Superior temporal gyrus (tissue), 1 donor: ENCODE data around the gene B4GALT1.
A peak's percentile ranks its signal among the peaks of the same experiment; 100 is the strongest.
"Not testable (repeated sequence)": the region's sequence is repeated elsewhere in the genome, so short reads cannot be mapped to it uniquely, and the experiment has no call there.

ENCODE experiments used
- DNase-seq: peaks from one replicate; pipeline ENCODE4 v3.0.0-alpha.2; 2016; ENCODE audit errors: extremely low spot score

The B4GALT1 gene

DNA sequence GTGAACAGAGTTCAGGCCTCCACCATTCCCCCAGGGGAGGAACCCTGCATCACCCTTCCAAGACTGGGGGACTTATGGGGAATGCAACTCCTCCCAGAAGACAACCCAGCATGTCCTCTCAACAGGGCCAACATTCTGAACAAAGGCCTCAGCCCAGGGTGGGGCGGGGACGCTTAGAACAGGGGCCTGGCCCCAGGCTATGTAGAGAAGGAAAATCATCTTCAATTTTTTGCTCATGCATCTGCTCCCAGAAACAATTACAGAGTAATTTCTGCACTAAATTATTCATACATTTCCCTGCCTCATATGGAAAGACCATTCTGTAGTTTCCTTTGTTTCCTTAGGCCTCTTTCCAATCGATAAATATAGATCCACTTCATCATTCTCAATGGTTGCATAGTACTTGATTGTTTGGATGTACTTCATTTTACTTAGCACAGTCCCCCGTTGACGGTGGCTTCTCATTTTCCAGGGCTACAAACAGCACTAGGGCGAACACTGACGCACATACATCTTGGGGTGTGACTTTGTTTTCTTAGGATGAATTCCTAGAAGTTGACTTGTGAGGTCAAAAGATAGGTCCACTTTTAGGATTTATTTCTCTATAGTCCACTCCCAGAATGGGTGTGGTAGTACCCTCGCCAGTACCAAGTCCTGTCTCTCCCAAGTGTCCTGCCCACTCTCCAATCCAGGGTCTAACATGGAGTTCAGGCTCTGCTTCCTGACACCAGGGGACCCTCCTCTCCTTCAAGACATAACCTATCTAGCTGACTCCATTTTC is 63.4 kb downstream of the B4GALT1 start:
- DNase-seq: no peak

DNA sequence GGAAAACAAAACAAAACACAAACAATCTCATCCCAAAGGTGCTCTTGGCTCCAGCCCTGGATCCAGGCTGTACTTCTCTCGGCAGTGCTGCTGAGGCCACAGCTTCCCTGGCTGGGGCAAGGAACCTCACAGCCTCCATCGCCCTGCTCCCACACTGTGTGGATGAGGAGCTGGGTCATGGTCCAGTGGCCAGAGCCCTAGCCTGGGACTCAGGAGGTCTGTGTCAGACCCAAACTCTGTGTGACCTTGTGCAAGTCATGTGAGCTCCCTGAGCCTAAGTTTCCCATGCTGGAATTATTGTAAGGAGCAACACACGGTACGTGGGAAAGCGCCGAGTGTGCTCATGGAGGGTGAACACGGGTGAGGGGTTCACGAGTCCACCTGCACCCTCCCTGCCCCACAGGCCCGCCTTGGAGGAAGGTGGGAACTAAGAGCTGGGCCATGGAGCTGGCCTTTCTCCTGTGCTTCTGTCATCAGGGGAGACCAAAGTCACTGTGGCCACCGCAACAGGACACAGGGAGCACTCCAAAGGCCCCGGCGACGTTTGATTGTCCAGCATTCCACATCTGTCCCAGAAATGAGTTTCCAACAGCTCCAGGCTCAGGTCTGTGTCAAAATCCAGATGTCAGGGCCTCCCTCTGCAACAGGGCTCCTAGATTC is 64.5 kb downstream of the B4GALT1 start:
- no peak for DNase-seq

DNA sequence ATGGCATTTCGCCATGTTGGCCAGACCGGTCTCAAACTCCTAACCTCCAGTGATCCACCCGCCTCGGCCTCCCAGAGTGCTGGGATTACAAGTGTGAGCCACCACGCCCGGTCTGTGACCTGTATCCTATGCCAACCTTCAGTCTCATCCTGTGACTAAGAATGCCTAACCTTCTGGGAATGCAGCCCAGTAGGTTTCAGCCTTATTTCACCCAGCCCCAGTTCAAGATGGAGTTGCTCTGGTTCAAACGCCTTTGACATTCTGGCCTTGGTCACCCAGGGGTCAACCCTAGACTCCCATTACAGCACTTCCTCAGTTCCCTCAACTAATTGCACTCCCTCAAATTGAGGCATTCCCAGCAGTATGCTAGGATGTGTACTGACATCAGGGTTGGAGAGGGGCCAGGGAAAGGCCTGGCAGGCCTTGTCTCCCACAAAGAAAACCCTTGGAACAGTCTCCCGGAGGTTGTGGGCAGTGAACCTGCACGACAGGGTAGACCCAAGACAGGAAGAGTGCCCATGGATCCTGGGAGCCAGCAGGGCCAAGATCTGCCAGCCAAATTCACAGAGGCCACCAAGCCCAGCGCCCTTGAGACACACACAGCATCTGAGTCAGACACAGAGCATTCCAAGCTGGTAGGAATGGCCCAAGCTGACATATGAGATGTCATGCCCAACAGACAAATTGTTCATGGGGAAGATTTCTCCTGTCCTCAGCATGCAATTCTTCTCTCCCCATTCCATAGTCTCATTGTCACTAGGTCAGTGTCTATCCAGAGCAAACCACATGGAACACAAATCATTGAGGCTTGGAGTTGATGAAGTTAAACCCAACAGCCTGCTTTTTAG is 65.8 kb downstream of the B4GALT1 start:
- no peak for DNase-seq

DNA sequence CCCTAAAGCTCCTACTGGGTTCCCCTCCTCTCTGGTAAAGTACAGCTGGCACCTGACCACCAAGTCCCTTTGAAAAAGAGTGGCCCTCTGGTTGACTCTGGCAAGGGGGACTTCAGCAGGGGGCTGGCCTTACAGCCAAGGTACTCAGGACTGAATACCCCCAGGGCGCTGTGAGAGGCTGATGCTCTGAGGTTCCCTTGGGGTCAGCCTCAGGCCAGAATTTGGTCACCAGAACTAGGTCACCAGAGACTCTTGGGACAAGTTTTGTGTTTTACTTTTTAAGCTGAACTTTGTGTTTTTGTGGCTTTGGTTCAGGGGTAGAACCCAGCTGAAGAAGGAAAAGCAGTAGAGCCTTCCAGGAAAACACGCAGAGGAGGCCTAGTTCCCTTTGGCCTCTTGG is 67.4 kb downstream of the B4GALT1 start:
- no peak for DNase-seq

DNA sequence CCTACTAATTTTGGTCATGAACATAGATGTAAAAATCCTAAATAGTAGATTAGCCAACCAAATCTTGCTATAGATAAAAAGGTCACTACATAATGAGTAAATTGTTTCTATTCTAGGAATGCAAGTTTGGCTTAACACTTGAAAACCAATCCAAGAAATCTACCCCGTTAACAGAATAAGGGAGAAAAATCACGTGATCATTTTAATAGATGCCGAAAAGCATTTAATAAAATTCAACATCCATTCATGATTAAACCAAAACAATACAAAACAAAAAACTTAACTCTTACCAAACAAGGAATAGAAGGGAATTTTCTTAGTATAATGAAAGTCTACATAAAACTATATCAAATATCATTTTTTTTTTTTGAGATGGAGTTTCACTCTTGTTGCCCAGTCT is 69.9 kb downstream of the B4GALT1 start:
- DNase-seq: no peak

DNA sequence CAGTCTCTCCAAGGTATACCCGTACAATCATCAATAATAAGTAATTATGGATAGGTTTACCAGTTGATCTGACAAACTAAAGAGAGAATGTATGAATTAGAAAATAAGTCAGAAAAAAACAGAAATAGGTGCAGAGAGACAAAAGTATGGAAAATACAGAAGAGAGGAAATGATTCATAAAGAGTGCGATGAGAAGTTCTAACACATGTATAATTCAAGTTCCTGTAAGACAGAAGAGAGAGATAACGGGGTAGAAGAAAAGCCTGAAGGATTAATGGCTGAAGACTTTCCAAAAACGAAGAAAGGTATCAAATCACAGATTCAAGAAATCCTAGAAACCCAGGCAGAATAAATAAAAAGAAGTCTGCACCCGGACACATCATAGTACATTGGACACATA is 74.5 kb downstream of the B4GALT1 start:
- no peak for DNase-seq

DNA sequence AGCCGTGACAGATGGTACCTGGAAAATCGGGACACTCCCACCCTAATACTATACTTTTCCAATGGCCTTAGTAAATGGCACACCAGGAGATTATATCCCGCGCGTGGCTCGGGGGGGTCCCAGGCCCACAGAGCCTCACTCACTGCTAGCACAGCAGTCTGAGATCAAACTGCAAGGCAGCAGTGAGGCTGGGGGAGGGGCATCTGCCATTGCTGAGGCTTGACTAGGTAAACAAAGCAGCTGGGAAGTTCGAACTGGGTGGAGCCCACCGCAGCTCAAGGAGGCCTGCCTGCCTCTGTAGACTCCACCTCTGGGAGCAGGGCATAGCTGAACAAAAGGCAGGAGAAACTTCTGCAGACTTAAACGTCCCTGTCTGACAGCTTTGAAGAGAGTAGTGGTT is 81.5 kb downstream of the B4GALT1 start:
- DNase-seq: not testable (repeated sequence)

DNA sequence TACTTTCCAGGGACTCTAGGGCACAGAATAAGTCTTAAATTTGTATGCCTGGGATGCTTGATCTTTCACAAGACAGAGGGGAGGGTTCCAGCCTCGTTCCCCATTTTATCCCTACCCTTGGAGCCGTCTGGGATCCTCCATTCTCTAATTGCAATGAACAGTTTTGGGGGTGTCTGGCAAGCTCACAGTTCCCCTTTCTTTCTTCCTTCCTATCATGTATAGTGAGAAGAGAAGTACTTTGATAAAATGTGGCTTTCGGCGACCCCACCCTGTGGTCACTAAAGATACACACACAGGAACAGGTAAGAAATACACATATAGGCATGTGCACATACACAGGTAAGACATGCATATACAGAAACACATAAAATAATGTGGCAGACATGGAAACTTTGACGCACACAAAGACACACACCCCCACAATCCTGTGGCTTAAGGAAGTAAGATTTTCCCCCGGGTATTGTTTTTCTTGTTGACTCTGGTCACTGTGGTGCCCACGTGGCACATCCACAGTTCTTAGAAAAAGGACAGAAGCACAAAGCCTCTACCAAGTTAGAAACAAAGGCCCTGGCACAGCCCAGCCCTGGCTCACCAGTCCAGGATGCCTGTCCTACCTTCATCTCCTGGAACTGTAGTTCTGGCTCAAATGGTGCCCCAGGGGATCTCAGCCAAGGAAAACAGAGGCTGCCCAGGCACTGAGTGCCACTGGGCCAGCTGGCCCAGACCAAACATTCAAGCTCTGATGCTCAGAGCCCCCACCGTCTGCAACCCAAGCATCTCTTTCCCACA is 84.4 kb downstream of the B4GALT1 start:
- no peak for DNase-seq

DNA sequence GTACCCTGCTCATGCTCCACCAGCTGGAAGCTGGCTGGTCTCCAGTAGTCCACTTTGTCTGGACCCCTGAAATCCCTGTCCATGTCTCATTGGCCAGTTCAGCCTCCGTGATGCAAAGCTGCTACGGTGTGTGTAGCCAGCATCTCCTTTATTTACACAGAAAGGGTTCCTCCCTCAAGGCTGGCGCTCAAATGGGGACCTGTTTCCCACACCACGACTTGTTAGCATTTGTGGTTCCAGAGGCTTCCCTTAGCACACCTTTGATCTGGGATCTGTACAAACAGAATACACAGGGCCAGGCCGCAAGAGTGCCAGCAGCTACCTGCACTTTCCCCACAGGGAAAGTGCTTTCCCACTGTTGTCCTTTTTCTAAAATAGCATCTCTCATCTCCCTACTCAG is 85.0 kb downstream of the B4GALT1 start:
- DNase-seq: no peak

DNA sequence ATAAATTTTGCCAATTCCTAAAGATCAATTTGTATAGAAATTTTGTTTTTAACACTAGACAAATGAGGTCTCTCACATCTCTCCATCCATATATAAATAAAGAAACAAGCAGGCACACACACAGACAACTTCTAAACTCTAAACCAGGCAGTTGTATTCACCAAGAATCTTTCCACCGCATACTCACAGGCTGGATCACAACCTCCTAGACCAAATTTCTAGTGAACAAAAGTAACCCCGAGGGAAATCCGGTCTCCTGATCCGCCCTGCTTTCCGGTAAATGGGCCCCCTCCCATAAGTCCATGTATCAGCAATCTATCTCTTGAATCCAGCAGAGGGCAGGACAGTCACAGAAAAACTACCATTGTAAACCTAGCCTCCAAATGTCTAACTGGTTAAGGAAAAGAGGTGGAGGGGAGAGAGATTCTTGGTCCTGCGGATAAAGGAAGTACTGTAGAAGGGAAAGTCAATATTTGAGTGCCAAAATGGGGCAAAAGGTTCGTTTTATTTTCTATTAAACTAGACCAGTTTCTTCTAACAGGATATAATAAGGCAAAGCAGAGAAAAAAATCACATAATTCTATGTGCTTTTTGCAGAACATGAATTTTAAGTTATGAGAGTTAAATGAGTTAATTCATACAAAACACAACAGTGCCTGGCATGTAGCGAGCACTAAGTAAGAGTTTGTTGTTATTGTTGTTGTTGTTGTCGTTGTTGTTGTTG is 85.8 kb downstream of the B4GALT1 start:
- DNase-seq: peak; percentile 88

DNA sequence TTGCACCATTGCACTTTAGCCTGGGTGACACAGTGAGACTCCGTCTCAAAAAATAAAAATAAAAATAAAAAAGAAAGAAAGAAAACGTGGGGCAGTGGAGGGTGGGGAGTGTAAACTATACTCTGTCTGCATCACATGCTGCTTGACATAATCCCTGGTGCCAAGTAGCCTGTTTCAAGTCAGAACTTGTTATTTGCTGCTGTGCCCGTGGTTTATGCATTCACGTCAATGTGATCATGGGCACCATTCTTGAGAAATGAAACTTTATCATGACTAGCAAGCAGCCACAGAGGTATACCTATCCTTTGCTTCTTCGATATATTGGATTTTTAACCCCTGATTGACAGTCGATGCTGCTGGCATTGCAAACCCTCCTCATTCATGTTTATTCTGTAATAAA is 86.6 kb downstream of the B4GALT1 start:
- no peak for DNase-seq

DNA sequence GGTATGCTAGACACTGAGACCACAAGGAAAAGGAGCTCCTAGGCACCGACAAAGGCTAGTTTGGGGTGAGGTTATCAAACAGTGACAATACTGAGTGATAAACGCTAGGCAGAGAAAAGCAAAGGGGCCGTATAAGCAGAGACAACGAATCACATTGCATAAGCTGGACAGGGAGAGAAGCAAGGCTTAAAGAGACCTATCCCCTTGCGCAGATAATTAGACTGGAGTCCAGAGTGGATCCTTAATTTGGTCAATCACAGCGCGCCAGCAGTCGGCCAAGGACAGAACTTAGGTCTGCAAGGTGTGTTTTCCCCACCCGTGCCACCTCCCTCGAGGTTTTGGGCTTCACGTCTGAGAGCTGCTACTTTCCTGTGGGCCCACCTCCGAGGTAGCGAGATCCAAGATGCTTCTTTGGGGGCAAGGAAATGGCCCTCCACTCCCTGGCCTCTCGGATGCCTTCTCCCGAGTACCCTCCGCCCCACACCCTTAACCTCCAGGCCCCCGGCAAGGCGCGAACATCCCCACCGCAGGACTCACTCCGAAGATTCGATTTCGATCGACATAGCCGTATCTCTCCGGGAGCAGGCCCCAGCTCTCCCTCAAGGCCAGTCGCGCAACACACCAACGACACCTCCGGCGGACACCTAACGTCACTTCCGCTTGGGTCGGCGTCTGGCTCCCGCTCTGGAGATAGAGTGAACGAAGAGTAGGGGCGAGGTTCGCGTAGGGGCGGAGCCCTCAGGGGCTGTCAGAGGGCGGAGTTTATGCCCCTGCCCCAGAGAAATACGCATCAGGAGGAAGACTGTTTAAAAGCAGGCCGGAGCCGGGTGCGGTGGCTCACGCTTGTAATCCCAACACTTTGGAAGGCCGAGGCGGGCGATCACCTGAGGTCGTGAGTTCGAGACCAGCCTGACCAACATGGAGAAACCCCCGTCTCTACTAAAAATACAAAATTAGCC is 90.8 kb downstream of the B4GALT1 start, which contains the start of gene SMU1:
Gene SMU1, minus strand, starts transcription at position 629 of the 959 bp plus-strand sequence. Its CDS starts 66 bp downstream, at position 563.
- DNase-seq: peak; percentile 97

DNA sequence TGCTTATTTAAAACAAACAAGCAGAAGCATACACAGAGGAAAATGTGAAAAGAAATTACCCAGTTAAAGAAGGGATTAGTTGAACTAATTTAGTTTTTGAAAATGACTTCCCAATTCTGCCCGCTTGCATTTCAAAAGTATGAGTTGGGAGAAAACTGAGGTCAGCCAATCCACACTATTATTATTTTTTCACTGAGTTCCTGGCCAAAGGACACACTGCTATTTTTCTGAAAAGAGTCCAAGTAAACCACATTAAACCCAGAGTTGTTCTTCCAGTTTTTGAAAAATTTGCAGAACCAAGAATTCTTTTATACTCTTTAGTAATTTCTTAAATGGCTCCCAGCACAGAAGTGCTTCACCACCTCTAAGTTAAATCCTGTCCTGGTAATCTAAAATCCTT is 98.1 kb downstream of the B4GALT1 start:
- no peak for DNase-seq

DNA sequence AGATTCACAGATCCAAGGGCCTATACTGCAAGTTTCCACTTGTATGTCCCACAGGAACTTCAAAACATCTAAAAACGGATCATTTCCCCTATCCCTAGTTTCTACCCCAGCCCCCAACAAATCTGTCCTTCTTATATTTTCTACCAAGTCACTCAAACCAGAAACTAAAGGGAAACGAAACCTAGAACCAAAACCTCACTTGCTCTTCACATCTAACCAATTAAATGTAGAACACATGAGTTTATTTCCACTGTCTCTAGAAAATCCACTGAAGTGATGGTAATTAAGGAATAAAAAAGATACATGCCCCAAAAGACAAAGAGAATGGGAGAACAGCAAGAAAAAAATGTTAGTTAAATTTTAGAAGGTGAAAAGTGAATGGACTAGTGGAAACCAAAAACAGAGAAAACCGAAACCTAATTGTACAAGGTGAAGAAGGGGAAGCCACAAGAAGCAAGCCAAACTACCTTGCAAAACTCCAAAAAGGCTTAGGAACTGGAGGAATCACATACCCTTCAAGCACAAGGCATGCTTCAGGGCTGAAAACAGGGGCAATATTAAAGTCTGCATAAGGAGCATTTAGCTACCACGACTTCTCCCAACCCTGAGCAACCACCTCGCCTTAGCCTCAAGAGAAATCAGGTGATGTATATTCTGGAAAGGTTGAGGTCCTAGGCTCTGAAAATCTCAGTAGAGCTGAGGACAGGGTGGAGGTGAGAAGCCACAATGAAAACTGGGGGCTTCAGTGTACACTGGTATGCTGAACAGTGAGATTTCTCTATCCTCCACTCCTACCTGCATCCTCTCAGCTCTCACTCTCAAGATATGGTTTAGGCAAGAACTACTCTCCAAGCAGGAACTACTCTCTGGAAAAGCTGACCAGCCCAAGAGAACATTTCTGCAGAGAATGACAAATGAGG is 101.7 kb downstream of the B4GALT1 start:
- no peak for DNase-seq
